ENCODE measurements around the gene GRIK1. TPM values are rescaled to one million over a fixed set of nuclear protein-coding genes. Genes with fewer than 3 reads are reported as not detected.

Gene GRIK1
- total RNA-seq, 2 donors from 2014 or later: 0.11 TPM; not detected in 1

- Histone ChIP-seq H3K4me3 (no peak overlapping the region), H3K27me3 (no peaks in the 10 kb centered on the region), H3K4me1 (no peaks in the 10 kb centered on the region), H3K9me3 (no peaks in the 10 kb centered on the region), H3K36me3 (no peaks in the 10 kb centered on the region), H3K9ac (ENCODE audit: low read depth in 2 of 2, low read length in 2 of 2) (no peak overlapping the region), H3K27ac (no peak overlapping the region)
- no peak for DNase-seq
- intact Hi-C loops (cut with DNase I): no loop called here
- TF ChIP-seq CTCF (IDR thresholded peaks at IDR 0.05): no peak
Observed at GRCh38 chr21:29511096-29511495, 428.7 kb downstream of the GRIK1 start.

GRCh38 chr21:29509121-29509520 lies 430.7 kb downstream of the GRIK1 start:
- intact Hi-C loops (cut with DNase I): no loop called here
- no peak for TF ChIP-seq CTCF (IDR thresholded peaks at IDR 0.05)

GRCh38 chr21:29508301-29508700 lies 431.5 kb downstream of the GRIK1 start:
- Histone ChIP-seq H3K9ac (ENCODE audit: low read depth in 2 of 2, low read length in 2 of 2) (no peak overlapping the region), H3K27me3 (no peaks in the 10 kb centered on the region), H3K9me3 (no peaks in the 10 kb centered on the region), H3K4me1 (no peaks in the 10 kb centered on the region), H3K36me3 (no peaks in the 10 kb centered on the region), H3K4me3 (no peak overlapping the region), H3K27ac (no peak overlapping the region)
- no peak for DNase-seq
- intact Hi-C loops (cut with DNase I): no loop called here
- TF ChIP-seq CTCF (IDR thresholded peaks at IDR 0.05): no peak

More at GRCh38 chr21:29509121-29509520, 430.7 kb downstream of the GRIK1 start:
- no peaks in the 10 kb centered on the region for H3K36me3 ChIP-seq
- H3K9me3 ChIP-seq: no peaks in the 10 kb centered on the region
- no peak overlapping the region for H3K9ac ChIP-seq (ENCODE audit: low read depth in 2 of 2, low read length in 2 of 2)
- H3K4me3 ChIP-seq: no peak overlapping the region
- no peaks in the 10 kb centered on the region for H3K27me3 ChIP-seq
- H3K27ac ChIP-seq: no peak overlapping the region
- H3K4me1 ChIP-seq: no peaks in the 10 kb centered on the region
- no peak for DNase-seq

GRCh38 chr21:29506947-29507346 lies 432.8 kb downstream of the GRIK1 start:
- no peak overlapping the region for H3K9ac ChIP-seq (ENCODE audit: low read depth in 2 of 2, low read length in 2 of 2)
- no peaks in the 10 kb centered on the region for H3K9me3 ChIP-seq
- H3K27me3 ChIP-seq: no peaks in the 10 kb centered on the region
- no peaks in the 10 kb centered on the region for H3K4me1 ChIP-seq
- no peak overlapping the region for H3K4me3 ChIP-seq
- intact Hi-C loops (cut with DNase I): no loop called here
- no peak for TF ChIP-seq CTCF (IDR thresholded peaks at IDR 0.05)
- no peaks in the 10 kb centered on the region for H3K36me3 ChIP-seq
- H3K27ac ChIP-seq: no peak overlapping the region
- DNase-seq: no peak

GRCh38 chr21:29506214-29506613 lies 433.6 kb downstream of the GRIK1 start:
- H3K9me3 ChIP-seq: no peaks in the 10 kb centered on the region
- intact Hi-C loops (cut with DNase I): no loop called here
- no peak overlapping the region for H3K27ac ChIP-seq
- no peaks in the 10 kb centered on the region for H3K27me3 ChIP-seq
- no peaks in the 10 kb centered on the region for H3K36me3 ChIP-seq
- no peaks in the 10 kb centered on the region for H3K4me1 ChIP-seq
- DNase-seq: no peak
- H3K9ac ChIP-seq (ENCODE audit: low read depth in 2 of 2, low read length in 2 of 2): no peak overlapping the region
- no peak overlapping the region for H3K4me3 ChIP-seq
- TF ChIP-seq CTCF (IDR thresholded peaks at IDR 0.05): no peak

Data from colonic mucosa (tissue), 4 donors.